Activated naive CD4-positive, alpha-beta T cell treated with anti-CD3 and anti-CD28 coated beads for 36 hours (primary cell): ENCODE measurements around the gene ETFDH. TPM values are rescaled to one million over a fixed set of nuclear protein-coding genes. Genes with fewer than 3 reads are reported as not detected.

ENCODE experiments used
- total RNA-seq, 2 experiments: library from RNA; stranded (reverse); gene quantifications; one replicate each; pipeline ENCODE4 v1.2.3, GENCODE V29; 2021

The ETFDH gene
- total RNA-seq, 2 experiments from 2014 or later: 35.4 to 36.8 TPM

Other genes with a start within 250 kb of the ETFDH start
- not detected for gene RXFP1, start 150.4 kb upstream of the ETFDH start, total RNA-seq
- gene C4orf46, start 409 bp upstream of the ETFDH start, total RNA-seq: 10 to 100 TPM; 18.9 to 20.9 TPM
- 10 to 100 TPM; 55.4 to 55.6 TPM for gene PPID, start 51.1 kb downstream of the ETFDH start, total RNA-seq
- gene FNIP2, start 96.7 kb downstream of the ETFDH start, total RNA-seq: 10 to 100 TPM; 10.1 to 11.3 TPM